Caco-2 (cell line): Measurements from ENCODE around the gene CXCL12. TPM values are rescaled to one million over a fixed set of nuclear protein-coding genes. Genes with fewer than 3 reads are reported as not detected.

ENCODE experiments used
- BruUV-seq: library from RNA; stranded (reverse); fragments of 400-500 nt; replicated peaks from 2 replicates; lab custom pipeline; 2021; lab: Mats Ljungman, UMichigan
- CTCF ChIA-PET: fragments of 300-600 bp; sonication (Branson Sonifier 250); formaldehyde crosslinking; loops from one replicate; lab custom pipeline; 2022; ENCODE audit warnings: antibody characterized with exemption; lab: Charles Lee
- POLR2A ChIA-PET: fragments of 300-600 bp; sonication (Branson Sonifier 250); formaldehyde crosslinking; loops from one replicate; lab custom pipeline; 2022; ENCODE audit warnings: antibody characterized with exemption; lab: Charles Lee
- DNase-seq, 2 experiments: peaks; one replicate each; pipeline versions ENCODE4 v3.0.0 to v3.0.0-alpha.2; 2020 to 2022
- H3K27me3 ChIP-seq: replicated peaks from 2 replicates; pipeline ENCODE4 v1.6.0; 2011; ENCODE audit warnings: low read length; ENCODE audit not compliant: control insufficient read depth, insufficient read depth
- H3K36me3 ChIP-seq: 2 replicates; pipeline ENCODE4 v1.5.1; 2011; ENCODE audit warnings: low read length; ENCODE audit not compliant: control insufficient read depth, insufficient read depth
- H3K4me1 ChIP-seq: fragments of 250-450 bp; sonication (Bioruptor Pico); 2 replicates; pipeline ENCODE4 v1.5.1; 2020; ENCODE audit warnings: mild to moderate bottlenecking
- H3K4me3 ChIP-seq: 2 replicates; pipeline ENCODE4 v1.5.1; 2011; ENCODE audit warnings: low read depth, mild to moderate bottlenecking, control low read depth, low read length
- H3K9me3 ChIP-seq: fragments of 250-450 bp; sonication (Bioruptor Pico); 2 replicates; pipeline ENCODE4 v1.5.1; 2020; ENCODE audit warnings: mild to moderate bottlenecking, moderate library complexity
- H3K27ac Mint-ChIP-seq: one replicate; pipeline ENCODE4 v1.8.0; 2022; ENCODE audit warnings: mixed read lengths; ENCODE audit not compliant: unreplicated experiment
- H3K27me3 Mint-ChIP-seq: one replicate; pipeline ENCODE4 v1.8.0; 2022; ENCODE audit warnings: mixed read lengths; ENCODE audit not compliant: insufficient read depth, unreplicated experiment
- H3K36me3 Mint-ChIP-seq: one replicate; pipeline ENCODE4 v1.8.0; 2022; ENCODE audit warnings: mild to moderate bottlenecking, mixed read lengths; ENCODE audit not compliant: insufficient read depth, unreplicated experiment
- H3K4me1 Mint-ChIP-seq: one replicate; pipeline ENCODE4 v1.8.0; 2022; ENCODE audit warnings: low read depth, mixed read lengths; ENCODE audit not compliant: unreplicated experiment
- H3K4me3 Mint-ChIP-seq: one replicate; pipeline ENCODE4 v1.8.0; 2022; ENCODE audit warnings: mild to moderate bottlenecking, moderate library complexity, mixed read lengths; ENCODE audit not compliant: unreplicated experiment
- H3K9me3 Mint-ChIP-seq: one replicate; pipeline ENCODE4 v1.8.0; 2022; ENCODE audit warnings: mixed read lengths; ENCODE audit not compliant: unreplicated experiment
- CTCF ChIP-seq, 2 experiments: fragments of 200-600 bp in 1 of 2; IDR thresholded peaks; 1 replicate in 1 of 2; 2 replicates in 1 of 2; pipeline versions ENCODE4 v1.5.1 to v1.8.0; 2011 to 2022; ENCODE audit warnings: antibody characterized with exemption in 1 of 2, control low read depth in 1 of 2, inconsistent platforms in 1 of 2, low read depth in 1 of 2, low read length in 1 of 2, mild to moderate bottlenecking in 1 of 2, moderate library complexity in 1 of 2; ENCODE audit not compliant: insufficient read depth in 1 of 2, severe bottlenecking in 1 of 2, unreplicated experiment in 1 of 2
- intact Hi-C: fragments of 100-400 bp; cut with micrococcal nuclease; formaldehyde crosslinking; loops from one replicate; pipeline ENCODE4 v1.10.0; 2022; ENCODE audit not compliant: unreplicated experiment
- total RNA-seq: library from RNA; stranded (reverse); gene quantifications from 2 replicates; pipeline ENCODE4 v1.2.3, GENCODE V29; 2022

The CXCL12 gene
- total RNA-seq, 1 experiment from 2014 or later = 0.27 TPM

- ChIA-PET POLR2A (no interaction called here), CTCF (no interaction called here)
- Histone ChIP-seq H3K36me3 (no peaks in the 10 kb centered on the region), H3K4me1 (no peaks in the 10 kb centered on the region), H3K9me3 (peaks cover 7% of the 10 kb centered on the region; the same call in 1 of the 2 replicates), H3K27me3 (no peaks in the 10 kb centered on the region), H3K4me3 (no peak overlapping the region)
- no TSS peak for BruUV-seq
- peaks cover 8% of the 10 kb centered on the region for H3K27me3 Mint-ChIP-seq
- no peak overlapping the region for H3K4me3 Mint-ChIP-seq
- H3K9me3 Mint-ChIP-seq = no peaks in the 10 kb centered on the region
- no peak overlapping the region for H3K27ac Mint-ChIP-seq
- no peaks in the 10 kb centered on the region for H3K36me3 Mint-ChIP-seq
- H3K4me1 Mint-ChIP-seq = no peaks in the 10 kb centered on the region
- TF ChIP-seq CTCF (IDR thresholded peaks at IDR 0.05; ENCODE audit: insufficient read depth in 1 of 2, low read depth in 1 of 2, low read length in 1 of 2, severe bottlenecking in 1 of 2, unreplicated experiment in 1 of 2) = no peak
- DNase-seq = no peak
- intact Hi-C loops = no loop called here
Observed at GRCh38 chr10:44402465-44403195, 17.7 kb upstream of the CXCL12 start.

GRCh38 chr10:44400541-44400940, 15.6 kb upstream of the CXCL12 start:
- no peaks in the 10 kb centered on the region for H3K36me3 ChIP-seq
- no peak for TF ChIP-seq CTCF (IDR thresholded peaks at IDR 0.05; ENCODE audit: insufficient read depth in 1 of 2, low read depth in 1 of 2, low read length in 1 of 2, severe bottlenecking in 1 of 2, unreplicated experiment in 1 of 2)
- Mint-ChIP-seq H3K4me1 (no peaks in the 10 kb centered on the region), H3K27me3 (peaks cover 17% of the 10 kb centered on the region), H3K36me3 (no peaks in the 10 kb centered on the region), H3K27ac (no peak overlapping the region), H3K4me3 (no peak overlapping the region), H3K9me3 (no peaks in the 10 kb centered on the region)
- no peak for DNase-seq
- no peaks in the 10 kb centered on the region for H3K27me3 ChIP-seq
- peaks cover 7% of the 10 kb centered on the region; the same call in 1 of the 2 replicates for H3K9me3 ChIP-seq
- intact Hi-C loops = no loop called here
- no TSS peak for BruUV-seq
- no peaks in the 10 kb centered on the region for H3K4me1 ChIP-seq
- CTCF ChIA-PET = interaction anchor here (0.6 kb wide), 1 partner anchor 458 kb away, joined by 5 read pairs; no protein-coding TSS in a partner anchor
- no peak overlapping the region for H3K4me3 ChIP-seq
- POLR2A ChIA-PET = no interaction called here

- H3K4me3 ChIP-seq = no peak overlapping the region
- H3K36me3 ChIP-seq = no peaks in the 10 kb centered on the region
- Mint-ChIP-seq H3K9me3 (no peaks in the 10 kb centered on the region), H3K27ac (no peak overlapping the region), H3K27me3 (peaks cover 15% of the 10 kb centered on the region), H3K36me3 (no peaks in the 10 kb centered on the region), H3K4me3 (no peak overlapping the region), H3K4me1 (no peaks in the 10 kb centered on the region)
- no peaks in the 10 kb centered on the region for H3K4me1 ChIP-seq
- no peaks in the 10 kb centered on the region for H3K27me3 ChIP-seq
- no peak for TF ChIP-seq CTCF (IDR thresholded peaks at IDR 0.05; ENCODE audit: insufficient read depth in 1 of 2, low read depth in 1 of 2, low read length in 1 of 2, severe bottlenecking in 1 of 2, unreplicated experiment in 1 of 2)
- DNase-seq = no peak
- intact Hi-C loops = loop anchor here (10.0 kb wide), 1 partner anchor 185 kb away; no protein-coding TSS in a partner anchor
- ChIA-PET POLR2A (no interaction called here), CTCF (interaction anchor here (0.6 kb wide), 1 partner anchor 459 kb away, joined by 5 read pairs; no protein-coding TSS in a partner anchor)
- no TSS peak for BruUV-seq
- H3K9me3 ChIP-seq = peaks cover 3% of the 10 kb centered on the region; the same call in 1 of the 2 replicates
Observed at GRCh38 chr10:44399659-44400451, 15.0 kb upstream of the CXCL12 start.
